ENCODE results near the gene DAPK1.

The DAPK1 gene

DNA sequence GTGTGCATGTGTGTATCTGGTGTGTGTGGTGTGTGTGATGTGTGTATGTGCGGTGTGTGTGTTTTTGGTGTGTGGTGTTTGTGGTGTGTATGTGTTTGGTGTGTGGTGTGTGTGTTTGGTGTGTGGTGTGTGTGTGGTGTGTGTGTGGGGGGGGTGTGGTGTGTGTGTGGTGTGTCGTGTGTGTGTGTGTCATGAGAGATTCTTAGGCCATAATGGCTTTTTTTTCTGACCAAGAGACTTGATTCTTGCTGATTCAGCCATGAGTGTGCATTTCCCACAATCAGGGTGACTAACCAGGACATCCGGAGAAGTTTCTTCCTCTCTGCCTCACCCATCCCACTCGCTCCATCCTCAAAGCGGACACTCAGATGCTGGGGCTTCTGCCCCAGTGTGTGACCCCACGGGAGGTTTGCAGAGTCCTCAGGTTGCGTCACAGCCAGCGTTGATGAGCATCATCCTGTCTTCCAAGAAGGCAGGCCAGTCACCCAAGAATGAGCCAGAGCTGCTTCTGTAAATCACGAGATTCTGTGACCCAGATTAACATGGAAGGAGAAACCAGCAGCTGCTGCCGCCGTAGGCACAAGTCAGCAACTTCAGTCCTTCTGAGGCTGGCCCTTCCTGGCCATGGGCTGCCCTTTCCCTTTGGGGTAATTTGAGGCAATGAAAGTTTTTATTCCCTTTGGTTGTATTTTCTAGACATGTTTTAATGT, 215.8 kb downstream of the DAPK1 start (continued):
- no peak for TF ChIP-seq ZNF558 (tag by site-specific recombination; IDR thresholded peaks at IDR 0.05)
- no peak for TF ChIP-seq ZNF112 (tag by site-specific recombination; IDR thresholded peaks at IDR 0.05)
- TF ChIP-seq, protein P1, sequence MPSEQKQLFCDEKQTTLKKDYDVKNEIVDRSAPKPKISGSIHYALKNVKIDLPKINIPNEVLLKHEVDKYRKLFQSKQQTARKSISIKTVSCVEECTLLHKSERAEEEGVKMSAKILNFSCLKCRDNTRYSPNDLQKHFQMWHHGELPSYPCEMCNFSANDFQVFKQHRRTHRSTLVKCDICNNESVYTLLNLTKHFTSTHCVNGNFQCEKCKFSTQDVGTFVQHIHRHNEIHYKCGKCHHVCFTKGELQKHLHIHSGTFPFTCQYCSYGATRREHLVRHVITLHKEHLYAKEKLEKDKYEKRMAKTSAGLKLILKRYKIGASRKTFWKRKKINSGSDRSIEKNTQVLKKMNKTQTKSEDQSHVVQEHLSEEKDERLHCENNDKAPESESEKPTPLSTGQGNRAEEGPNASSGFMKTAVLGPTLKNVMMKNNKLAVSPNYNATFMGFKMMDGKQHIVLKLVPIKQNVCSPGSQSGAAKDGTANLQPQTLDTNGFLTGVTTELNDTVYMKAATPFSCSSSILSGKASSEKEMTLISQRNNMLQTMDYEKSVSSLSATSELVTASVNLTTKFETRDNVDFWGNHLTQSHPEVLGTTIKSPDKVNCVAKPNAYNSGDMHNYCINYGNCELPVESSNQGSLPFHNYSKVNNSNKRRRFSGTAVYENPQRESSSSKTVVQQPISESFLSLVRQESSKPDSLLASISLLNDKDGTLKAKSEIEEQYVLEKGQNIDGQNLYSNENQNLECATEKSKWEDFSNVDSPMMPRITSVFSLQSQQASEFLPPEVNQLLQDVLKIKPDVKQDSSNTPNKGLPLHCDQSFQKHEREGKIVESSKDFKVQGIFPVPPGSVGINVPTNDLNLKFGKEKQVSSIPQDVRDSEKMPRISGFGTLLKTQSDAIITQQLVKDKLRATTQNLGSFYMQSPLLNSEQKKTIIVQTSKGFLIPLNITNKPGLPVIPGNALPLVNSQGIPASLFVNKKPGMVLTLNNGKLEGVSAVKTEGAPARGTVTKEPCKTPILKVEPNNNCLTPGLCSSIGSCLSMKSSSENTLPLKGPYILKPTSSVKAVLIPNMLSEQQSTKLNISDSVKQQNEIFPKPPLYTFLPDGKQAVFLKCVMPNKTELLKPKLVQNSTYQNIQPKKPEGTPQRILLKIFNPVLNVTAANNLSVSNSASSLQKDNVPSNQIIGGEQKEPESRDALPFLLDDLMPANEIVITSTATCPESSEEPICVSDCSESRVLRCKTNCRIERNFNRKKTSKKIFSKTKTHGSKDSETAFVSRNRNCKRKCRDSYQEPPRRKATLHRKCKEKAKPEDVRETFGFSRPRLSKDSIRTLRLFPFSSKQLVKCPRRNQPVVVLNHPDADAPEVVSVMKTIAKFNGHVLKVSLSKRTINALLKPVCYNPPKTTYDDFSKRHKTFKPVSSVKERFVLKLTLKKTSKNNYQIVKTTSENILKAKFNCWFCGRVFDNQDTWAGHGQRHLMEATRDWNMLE (tag by site-specific recombination; conservative IDR thresholded peaks at IDR 0.05; ENCODE audit: low read depth) = no peak
- TF ChIP-seq ZNF311 (tag by site-specific recombination; IDR thresholded peaks at IDR 0.05; ENCODE audit: borderline replicate concordance) = no peak
- TF ChIP-seq, protein P2, sequence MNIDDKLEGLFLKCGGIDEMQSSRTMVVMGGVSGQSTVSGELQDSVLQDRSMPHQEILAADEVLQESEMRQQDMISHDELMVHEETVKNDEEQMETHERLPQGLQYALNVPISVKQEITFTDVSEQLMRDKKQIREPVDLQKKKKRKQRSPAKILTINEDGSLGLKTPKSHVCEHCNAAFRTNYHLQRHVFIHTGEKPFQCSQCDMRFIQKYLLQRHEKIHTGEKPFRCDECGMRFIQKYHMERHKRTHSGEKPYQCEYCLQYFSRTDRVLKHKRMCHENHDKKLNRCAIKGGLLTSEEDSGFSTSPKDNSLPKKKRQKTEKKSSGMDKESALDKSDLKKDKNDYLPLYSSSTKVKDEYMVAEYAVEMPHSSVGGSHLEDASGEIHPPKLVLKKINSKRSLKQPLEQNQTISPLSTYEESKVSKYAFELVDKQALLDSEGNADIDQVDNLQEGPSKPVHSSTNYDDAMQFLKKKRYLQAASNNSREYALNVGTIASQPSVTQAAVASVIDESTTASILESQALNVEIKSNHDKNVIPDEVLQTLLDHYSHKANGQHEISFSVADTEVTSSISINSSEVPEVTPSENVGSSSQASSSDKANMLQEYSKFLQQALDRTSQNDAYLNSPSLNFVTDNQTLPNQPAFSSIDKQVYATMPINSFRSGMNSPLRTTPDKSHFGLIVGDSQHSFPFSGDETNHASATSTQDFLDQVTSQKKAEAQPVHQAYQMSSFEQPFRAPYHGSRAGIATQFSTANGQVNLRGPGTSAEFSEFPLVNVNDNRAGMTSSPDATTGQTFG (tag by site-specific recombination; IDR thresholded peaks at IDR 0.05; ENCODE audit: borderline replicate concordance) = 0 out of 2 replicates have a peak, but pooled peaks have one; percentile 15
- TF ChIP-seq ZBTB20 (tag by site-specific recombination; IDR thresholded peaks at IDR 0.05) = peak; percentile 16; the same call in 1 of the 2 replicates
- 0 out of 2 replicates have a peak, but pooled peaks have one; percentile 6 for TF ChIP-seq ZFHX2 (tag by site-specific recombination; conservative IDR thresholded peaks at IDR 0.05)
- TF ChIP-seq SCRT1 (tag by site-specific recombination; IDR thresholded peaks at IDR 0.05; ENCODE audit: borderline replicate concordance) = no peak; the same call in 1 of the 2 replicates
- TF ChIP-seq, protein P3, sequence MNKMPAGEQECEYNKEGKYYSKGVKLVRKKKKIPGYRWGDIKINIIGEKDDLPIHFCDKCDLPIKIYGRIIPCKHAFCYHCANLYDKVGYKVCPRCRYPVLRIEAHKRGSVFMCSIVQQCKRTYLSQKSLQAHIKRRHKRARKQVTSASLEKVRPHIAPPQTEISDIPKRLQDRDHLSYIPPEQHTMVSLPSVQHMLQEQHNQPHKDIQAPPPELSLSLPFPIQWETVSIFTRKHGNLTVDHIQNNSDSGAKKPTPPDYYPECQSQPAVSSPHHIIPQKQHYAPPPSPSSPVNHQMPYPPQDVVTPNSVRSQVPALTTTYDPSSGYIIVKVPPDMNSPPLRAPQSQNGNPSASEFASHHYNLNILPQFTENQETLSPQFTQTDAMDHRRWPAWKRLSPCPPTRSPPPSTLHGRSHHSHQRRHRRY (tag by site-specific recombination; IDR thresholded peaks at IDR 0.05) = 0 out of 2 replicates have a peak, but pooled peaks have one; percentile 43
- TF ChIP-seq ZNF610 (tag by site-specific recombination; IDR thresholded peaks at IDR 0.05; ENCODE audit: borderline replicate concordance) = no peak
- TF ChIP-seq SP3 (tag by site-specific recombination; IDR thresholded peaks at IDR 0.05) = no peak
- TF ChIP-seq, protein P4, sequence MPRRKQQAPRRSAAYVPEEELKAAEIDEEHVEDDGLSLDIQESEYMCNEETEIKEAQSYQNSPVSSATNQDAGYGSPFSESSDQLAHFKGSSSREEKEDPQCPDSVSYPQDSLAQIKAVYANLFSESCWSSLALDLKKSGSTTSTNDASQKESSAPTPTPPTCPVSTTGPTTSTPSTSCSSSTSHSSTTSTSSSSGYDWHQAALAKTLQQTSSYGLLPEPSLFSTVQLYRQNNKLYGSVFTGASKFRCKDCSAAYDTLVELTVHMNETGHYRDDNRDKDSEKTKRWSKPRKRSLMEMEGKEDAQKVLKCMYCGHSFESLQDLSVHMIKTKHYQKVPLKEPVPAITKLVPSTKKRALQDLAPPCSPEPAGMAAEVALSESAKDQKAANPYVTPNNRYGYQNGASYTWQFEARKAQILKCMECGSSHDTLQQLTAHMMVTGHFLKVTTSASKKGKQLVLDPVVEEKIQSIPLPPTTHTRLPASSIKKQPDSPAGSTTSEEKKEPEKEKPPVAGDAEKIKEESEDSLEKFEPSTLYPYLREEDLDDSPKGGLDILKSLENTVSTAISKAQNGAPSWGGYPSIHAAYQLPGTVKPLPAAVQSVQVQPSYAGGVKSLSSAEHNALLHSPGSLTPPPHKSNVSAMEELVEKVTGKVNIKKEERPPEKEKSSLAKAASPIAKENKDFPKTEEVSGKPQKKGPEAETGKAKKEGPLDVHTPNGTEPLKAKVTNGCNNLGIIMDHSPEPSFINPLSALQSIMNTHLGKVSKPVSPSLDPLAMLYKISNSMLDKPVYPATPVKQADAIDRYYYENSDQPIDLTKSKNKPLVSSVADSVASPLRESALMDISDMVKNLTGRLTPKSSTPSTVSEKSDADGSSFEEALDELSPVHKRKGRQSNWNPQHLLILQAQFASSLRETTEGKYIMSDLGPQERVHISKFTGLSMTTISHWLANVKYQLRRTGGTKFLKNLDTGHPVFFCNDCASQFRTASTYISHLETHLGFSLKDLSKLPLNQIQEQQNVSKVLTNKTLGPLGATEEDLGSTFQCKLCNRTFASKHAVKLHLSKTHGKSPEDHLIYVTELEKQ (tag by site-specific recombination; IDR thresholded peaks at IDR 0.05; ENCODE audit: borderline replicate concordance) = 0 out of 2 replicates have a peak, but pooled peaks have one; percentile 46
- no peak for TF ChIP-seq ZNF23 (tag by site-specific recombination; IDR thresholded peaks at IDR 0.05; ENCODE audit: borderline replicate concordance)
- TF ChIP-seq ZNF394 (tag by site-specific recombination; IDR thresholded peaks at IDR 0.05; ENCODE audit: borderline replicate concordance) = no peak
- peak; percentile 34; the same call in 1 of the 2 replicates for TF ChIP-seq ZNF629 (tag by site-specific recombination; IDR thresholded peaks at IDR 0.05)
- no peak for TF ChIP-seq BCL11B (tag by site-specific recombination; IDR thresholded peaks at IDR 0.05; ENCODE audit: low read depth)
- TF ChIP-seq, protein P5, sequence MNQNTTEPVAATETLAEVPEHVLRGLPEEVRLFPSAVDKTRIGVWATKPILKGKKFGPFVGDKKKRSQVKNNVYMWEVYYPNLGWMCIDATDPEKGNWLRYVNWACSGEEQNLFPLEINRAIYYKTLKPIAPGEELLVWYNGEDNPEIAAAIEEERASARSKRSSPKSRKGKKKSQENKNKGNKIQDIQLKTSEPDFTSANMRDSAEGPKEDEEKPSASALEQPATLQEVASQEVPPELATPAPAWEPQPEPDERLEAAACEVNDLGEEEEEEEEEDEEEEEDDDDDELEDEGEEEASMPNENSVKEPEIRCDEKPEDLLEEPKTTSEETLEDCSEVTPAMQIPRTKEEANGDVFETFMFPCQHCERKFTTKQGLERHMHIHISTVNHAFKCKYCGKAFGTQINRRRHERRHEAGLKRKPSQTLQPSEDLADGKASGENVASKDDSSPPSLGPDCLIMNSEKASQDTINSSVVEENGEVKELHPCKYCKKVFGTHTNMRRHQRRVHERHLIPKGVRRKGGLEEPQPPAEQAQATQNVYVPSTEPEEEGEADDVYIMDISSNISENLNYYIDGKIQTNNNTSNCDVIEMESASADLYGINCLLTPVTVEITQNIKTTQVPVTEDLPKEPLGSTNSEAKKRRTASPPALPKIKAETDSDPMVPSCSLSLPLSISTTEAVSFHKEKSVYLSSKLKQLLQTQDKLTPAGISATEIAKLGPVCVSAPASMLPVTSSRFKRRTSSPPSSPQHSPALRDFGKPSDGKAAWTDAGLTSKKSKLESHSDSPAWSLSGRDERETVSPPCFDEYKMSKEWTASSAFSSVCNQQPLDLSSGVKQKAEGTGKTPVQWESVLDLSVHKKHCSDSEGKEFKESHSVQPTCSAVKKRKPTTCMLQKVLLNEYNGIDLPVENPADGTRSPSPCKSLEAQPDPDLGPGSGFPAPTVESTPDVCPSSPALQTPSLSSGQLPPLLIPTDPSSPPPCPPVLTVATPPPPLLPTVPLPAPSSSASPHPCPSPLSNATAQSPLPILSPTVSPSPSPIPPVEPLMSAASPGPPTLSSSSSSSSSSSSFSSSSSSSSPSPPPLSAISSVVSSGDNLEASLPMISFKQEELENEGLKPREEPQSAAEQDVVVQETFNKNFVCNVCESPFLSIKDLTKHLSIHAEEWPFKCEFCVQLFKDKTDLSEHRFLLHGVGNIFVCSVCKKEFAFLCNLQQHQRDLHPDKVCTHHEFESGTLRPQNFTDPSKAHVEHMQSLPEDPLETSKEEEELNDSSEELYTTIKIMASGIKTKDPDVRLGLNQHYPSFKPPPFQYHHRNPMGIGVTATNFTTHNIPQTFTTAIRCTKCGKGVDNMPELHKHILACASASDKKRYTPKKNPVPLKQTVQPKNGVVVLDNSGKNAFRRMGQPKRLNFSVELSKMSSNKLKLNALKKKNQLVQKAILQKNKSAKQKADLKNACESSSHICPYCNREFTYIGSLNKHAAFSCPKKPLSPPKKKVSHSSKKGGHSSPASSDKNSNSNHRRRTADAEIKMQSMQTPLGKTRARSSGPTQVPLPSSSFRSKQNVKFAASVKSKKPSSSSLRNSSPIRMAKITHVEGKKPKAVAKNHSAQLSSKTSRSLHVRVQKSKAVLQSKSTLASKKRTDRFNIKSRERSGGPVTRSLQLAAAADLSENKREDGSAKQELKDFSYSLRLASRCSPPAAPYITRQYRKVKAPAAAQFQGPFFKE (tag by site-specific recombination; IDR thresholded peaks at IDR 0.05; ENCODE audit: borderline replicate concordance) = no peak
- TF ChIP-seq ZNF416 (tag by site-specific recombination; IDR thresholded peaks at IDR 0.05) = no peak
- TF ChIP-seq ZFP3 (tag by site-specific recombination; IDR thresholded peaks at IDR 0.05; ENCODE audit: low read depth) = no peak
- TF ChIP-seq ZNF530 (tag by site-specific recombination; IDR thresholded peaks at IDR 0.05; ENCODE audit: low read depth) = 0 out of 2 replicates have a peak, but pooled peaks have one; percentile 13
